ENCODE data around the gene ZNF593. TPM values are rescaled to one million over a fixed set of nuclear protein-coding genes. Genes with fewer than 3 reads are reported as not detected.

The ZNF593 gene
- total and polyA plus RNA-seq, 9 of the 15 experiments (the other 6 are each of a cell fraction or from before 2014, with no cell fraction given): 9.8 to 334 (median 48.2) TPM

DNA sequence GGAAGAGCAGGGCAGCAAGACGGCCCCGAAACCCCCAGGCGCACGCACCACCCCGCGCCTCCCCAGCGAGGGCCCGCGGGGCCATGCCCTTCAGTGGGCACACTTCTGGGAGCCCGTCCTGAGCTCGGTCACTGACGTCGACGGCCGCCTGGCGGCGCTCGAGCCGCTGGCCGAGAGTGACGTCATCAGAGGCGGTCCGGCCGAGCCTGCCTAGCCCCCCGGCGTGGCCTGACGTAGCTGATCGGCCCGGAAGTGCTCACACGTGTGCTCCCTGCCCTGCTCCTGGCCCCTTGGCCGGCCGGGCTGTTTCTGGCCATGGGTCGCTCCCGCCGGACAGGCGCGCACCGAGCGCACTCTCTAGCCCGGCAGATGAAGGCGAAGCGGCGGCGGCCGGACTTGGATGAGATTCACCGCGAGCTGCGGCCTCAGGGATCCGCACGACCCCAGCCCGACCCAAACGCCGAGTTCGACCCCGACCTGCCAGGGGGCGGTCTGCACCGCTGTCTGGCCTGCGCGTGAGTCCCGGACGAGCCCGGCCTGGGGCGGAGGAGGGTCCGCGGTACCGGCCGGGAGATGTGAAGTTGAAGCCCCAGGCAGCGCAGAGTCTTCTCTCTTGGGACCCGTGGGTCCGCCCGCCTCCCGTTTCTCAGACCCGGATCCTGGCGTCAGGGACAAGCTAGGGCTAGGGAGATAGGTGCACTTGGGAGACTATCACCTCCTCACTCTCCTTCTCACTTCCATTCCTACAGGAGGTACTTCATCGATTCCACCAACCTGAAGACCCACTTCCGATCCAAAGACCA lies at the start of gene ZNF593 (continued):
- TF ChIP-seq MEF2A (IDR thresholded peaks at IDR 0.05; ENCODE audit: control insufficient read depth, low read depth, low read length) (no peak), MCM7 (IDR thresholded peaks at IDR 0.05) (no peak), KLF16 (IDR thresholded peaks at IDR 0.05) (peak; percentile 59), CHD1 (IDR thresholded peaks at IDR 0.05; ENCODE audit: low read length) (peak; percentile 67), POU5F1 (IDR thresholded peaks at IDR 0.05; ENCODE audit: borderline replicate concordance, low read depth, low read length, partially characterized antibody) (peak; percentile 20), DIDO1 (tag; IDR thresholded peaks at IDR 0.05; ENCODE audit: low read depth) (peak; percentile 69), ZNF324 (CRISPR knock-in tag; IDR thresholded peaks at IDR 0.05) (no peak), ATF1 (CRISPR knock-in tag; IDR thresholded peaks at IDR 0.05) (peak; percentile 97), ATF1 (tag; IDR thresholded peaks at IDR 0.05) (peak; percentile 100), SNIP1 (IDR thresholded peaks at IDR 0.05; ENCODE audit: low read depth) (no peak), PURB (CRISPR knock-in tag; IDR thresholded peaks at IDR 0.05; ENCODE audit: low read depth) (no peak), EP300 (IDR thresholded peaks at IDR 0.05; ENCODE audit: low read length) (peak; percentile 35; the same call in 1 of the 2 replicates), TCF7 (IDR thresholded peaks at IDR 0.05; ENCODE audit: borderline replicate concordance) (peak; percentile 81; the same call in 1 of the 2 replicates), TCFL5 (CRISPR knock-in tag; conservative IDR thresholded peaks at IDR 0.05) (no peak), CBX1 (IDR thresholded peaks at IDR 0.05; ENCODE audit: low read depth) (peak; percentile 84; the same call in 1 of the 2 replicates), CSDE1 (IDR thresholded peaks at IDR 0.05) (peak in 1 of 2 experiments; percentile 87; a peak in 1 of 4 replicates)
- TF ChIP-seq, protein P1, sequence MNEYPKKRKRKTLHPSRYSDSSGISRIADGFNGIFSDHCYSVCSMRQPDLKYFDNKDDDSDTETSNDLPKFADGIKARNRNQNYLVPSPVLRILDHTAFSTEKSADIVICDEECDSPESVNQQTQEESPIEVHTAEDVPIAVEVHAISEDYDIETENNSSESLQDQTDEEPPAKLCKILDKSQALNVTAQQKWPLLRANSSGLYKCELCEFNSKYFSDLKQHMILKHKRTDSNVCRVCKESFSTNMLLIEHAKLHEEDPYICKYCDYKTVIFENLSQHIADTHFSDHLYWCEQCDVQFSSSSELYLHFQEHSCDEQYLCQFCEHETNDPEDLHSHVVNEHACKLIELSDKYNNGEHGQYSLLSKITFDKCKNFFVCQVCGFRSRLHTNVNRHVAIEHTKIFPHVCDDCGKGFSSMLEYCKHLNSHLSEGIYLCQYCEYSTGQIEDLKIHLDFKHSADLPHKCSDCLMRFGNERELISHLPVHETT (CRISPR knock-in tag; conservative IDR thresholded peaks at IDR 0.05 in 1 of 2, IDR thresholded peaks at IDR 0.05 in 1 of 2): peak in 1 of 2 experiments; percentile 71; a peak in 1 of 4 replicates
- TF ChIP-seq, protein P2, sequence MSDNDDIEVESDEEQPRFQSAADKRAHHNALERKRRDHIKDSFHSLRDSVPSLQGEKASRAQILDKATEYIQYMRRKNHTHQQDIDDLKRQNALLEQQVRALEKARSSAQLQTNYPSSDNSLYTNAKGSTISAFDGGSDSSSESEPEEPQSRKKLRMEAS (CRISPR knock-in tag; IDR thresholded peaks at IDR 0.05): peak; percentile 100
- TF ChIP-seq, protein P3, sequence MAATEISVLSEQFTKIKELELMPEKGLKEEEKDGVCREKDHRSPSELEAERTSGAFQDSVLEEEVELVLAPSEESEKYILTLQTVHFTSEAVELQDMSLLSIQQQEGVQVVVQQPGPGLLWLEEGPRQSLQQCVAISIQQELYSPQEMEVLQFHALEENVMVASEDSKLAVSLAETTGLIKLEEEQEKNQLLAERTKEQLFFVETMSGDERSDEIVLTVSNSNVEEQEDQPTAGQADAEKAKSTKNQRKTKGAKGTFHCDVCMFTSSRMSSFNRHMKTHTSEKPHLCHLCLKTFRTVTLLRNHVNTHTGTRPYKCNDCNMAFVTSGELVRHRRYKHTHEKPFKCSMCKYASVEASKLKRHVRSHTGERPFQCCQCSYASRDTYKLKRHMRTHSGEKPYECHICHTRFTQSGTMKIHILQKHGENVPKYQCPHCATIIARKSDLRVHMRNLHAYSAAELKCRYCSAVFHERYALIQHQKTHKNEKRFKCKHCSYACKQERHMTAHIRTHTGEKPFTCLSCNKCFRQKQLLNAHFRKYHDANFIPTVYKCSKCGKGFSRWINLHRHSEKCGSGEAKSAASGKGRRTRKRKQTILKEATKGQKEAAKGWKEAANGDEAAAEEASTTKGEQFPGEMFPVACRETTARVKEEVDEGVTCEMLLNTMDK (IDR thresholded peaks at IDR 0.05; ENCODE audit: borderline replicate concordance, insufficient read depth, low read depth, low read length, poor library complexity, severe bottlenecking): peak; percentile 89
- TF ChIP-seq, protein P4, sequence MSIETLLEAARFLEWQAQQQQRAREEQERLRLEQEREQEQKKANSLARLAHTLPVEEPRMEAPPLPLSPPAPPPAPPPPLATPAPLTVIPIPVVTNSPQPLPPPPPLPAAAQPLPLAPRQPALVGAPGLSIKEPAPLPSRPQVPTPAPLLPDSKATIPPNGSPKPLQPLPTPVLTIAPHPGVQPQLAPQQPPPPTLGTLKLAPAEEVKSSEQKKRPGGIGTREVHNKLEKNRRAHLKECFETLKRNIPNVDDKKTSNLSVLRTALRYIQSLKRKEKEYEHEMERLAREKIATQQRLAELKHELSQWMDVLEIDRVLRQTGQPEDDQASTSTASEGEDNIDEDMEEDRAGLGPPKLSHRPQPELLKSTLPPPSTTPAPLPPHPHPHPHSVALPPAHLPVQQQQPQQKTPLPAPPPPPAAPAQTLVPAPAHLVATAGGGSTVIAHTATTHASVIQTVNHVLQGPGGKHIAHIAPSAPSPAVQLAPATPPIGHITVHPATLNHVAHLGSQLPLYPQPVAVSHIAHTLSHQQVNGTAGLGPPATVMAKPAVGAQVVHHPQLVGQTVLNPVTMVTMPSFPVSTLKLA (conservative IDR thresholded peaks at IDR 0.05): peak; percentile 99 to 100
- TF ChIP-seq, protein P5, sequence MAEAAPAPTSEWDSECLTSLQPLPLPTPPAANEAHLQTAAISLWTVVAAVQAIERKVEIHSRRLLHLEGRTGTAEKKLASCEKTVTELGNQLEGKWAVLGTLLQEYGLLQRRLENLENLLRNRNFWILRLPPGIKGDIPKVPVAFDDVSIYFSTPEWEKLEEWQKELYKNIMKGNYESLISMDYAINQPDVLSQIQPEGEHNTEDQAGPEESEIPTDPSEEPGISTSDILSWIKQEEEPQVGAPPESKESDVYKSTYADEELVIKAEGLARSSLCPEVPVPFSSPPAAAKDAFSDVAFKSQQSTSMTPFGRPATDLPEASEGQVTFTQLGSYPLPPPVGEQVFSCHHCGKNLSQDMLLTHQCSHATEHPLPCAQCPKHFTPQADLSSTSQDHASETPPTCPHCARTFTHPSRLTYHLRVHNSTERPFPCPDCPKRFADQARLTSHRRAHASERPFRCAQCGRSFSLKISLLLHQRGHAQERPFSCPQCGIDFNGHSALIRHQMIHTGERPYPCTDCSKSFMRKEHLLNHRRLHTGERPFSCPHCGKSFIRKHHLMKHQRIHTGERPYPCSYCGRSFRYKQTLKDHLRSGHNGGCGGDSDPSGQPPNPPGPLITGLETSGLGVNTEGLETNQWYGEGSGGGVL (CRISPR knock-in tag; IDR thresholded peaks at IDR 0.05): no peak
